Stimulated activated naive CD4-positive, alpha-beta T cell (primary cell): ENCODE results near the gene BRD3.

Experiments used
- DNase-seq, 6 experiments: peaks; one replicate each; lab custom pipeline; 2025; lab: John Stamatoyannopoulos, UW

The BRD3 gene

DNA sequence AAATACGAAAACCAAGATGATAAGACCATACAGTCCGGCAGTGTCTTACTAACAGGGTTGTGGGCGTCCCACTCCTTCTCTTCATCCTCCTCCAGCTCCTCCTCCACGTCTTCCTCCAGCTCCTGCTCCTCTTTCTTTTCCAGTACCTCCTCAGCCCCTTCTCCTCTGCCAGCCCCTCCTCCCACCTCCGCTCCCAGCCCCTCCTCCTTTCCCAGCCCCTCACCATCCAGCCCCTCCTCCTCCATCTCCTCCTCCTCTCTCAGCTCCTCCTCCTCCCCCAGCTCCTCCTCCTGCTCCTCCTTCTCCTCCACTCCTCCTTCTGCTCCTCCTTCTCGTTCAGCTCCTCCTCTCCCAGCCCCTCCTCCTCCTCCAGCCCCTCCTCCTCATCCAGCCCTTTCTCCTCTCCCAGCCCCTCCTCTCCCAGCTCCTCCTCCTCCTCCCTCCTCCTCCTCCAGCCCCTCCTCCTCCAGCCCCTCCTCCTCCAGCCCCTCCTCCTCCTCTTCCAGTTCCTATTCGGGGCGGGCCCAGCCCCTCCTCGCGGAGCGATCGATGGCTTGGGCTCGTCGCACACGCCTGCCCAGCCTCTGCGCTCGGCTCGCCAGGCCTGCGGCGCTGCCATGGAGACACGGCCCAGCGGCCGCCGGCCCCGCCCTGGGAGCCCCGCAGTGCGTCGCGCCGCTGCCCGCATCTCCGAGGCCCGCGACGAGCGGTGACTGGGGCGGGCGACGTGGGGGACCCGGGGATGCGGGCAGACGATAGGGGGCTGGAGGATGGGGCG lies 42.8 kb downstream of the BRD3 start, which contains the start of gene BRD3OS:
BRD3OS (plus strand) TSS at position 654 of the 778 bp plus-strand sequence. CDS start 1,267 bp downstream, outside the sequence.
- DNase-seq = peak; percentile 84 to 95 (median 92)

DNA sequence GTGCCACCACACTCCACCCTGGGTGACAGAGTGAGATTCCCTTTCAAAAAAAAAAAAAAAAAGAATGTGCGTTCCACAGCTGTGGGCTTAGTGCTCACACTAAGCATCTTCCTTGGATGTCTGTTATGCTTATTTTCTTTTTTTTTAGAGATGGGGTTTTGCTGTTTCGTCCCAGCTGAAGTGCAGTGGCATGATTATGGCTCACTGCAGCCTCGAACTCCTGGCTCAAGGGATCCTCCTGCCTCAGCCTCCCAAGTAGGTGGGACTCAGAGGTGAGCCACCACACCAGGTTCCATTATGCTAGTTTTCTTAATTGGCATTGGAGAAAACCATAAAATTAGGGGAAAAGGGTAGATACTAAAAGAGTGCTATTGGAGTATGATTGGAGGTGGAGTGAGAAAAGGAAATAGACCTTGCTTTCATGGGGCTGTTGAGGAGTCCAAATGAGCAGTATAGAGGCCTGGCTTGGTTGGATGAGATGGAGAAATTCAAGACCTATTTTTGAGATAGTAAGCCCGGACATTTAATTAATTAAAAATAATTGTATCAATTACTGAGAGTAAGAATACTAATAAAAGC lies 43.5 kb downstream of the BRD3 start:
- DNase-seq = no peak

DNA sequence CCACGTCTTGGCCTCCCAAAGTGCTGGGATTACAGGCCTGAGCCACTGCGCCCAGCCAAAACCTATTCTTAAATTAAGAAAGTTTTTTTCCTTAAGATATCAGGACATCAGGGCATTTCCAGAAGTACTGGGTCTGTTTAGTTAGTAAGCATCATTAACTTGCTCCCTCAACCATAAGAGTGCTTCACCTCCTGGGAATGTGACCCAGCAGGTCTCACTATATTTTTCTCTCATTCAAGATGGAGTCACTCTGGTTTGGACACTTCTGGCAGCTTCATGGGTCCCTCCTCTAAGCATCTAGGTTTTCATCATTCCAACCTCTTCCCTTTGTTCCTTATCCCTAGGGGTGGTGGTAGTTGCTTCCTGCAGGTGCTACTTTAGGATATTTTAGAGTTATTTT lies 52.9 kb downstream of the BRD3 start:
- DNase-seq = no peak

DNA sequence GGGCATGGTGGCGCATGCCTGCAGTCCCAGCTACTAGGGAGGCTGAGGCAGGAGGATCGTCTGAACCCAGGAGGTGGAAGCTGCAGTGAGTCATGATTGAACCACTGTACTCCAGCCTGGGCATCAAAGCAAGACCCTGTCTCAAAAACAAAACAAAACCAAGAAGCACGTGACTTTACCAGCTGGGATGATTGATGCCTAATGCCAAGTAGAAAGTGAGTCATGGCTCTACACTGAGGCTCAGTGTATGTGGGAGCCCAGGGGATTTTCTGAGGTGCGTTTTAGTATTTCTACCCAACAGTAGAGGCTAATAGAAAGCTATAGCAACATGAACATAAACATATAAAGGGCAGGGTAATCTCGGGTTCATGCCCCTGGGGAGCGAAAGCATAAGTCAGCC lies 56.4 kb downstream of the BRD3 start:
- DNase-seq = no peak

DNA sequence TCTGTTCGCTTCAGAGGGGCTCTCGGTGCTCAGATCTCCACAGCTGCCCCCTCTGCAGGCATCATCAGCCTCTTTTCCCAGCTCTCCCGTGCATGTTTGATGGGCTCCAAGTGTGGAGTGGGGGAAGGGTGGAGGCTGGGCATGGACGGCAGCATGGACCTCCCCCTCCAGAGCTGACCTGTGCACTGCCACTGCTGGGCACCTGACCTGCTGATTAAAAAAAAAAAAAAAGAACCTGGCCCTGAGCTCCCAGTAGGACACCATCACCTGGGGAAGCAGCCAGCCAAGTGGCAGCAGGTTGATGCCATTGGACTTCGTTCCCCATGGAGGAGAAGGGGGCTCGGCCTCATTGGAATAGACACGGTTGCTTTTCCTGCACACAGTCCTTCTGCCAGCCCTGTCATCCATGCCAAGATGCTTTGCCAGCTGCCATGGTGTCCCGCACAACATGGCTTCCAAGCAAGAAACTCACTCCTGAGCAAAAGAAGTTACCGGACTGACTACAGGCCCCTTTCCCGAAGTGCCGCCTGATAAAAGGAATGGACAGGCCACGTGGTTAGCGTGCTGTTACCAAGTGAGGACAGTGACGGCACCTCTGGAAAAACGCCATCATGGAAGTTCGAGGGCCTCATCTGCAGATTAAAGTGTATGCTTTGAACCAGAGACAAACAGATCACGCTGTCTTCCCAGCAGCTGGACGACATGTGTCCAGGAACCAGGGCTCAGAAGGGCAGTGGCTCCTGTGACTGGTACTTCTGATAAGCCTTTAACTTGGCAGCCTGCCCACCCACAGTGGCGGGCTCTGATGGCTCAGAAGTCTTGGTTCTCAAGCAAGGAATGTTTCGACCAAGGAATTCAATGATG lies 57.3 kb downstream of the BRD3 start:
- DNase-seq = no peak

DNA sequence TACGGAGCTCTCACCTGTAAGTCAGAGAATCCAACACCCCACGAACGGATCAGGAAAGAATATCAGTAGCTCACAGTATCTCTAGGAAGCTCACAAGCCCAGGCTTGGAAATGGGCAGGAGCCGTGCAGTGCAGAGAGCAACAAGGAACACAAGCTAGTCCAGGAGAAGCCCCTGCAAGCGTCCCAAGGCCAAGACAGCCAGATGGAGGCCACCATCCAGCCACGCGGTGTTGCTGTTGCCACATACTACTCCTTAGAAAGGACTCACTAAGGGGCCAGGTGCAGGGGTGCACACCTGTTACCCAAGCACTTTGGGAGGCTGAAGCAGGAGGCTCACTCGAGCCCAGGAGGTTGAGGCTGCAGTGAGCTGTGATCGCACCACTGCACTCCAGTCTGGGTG lies 60.3 kb downstream of the BRD3 start:
- DNase-seq = no peak

DNA sequence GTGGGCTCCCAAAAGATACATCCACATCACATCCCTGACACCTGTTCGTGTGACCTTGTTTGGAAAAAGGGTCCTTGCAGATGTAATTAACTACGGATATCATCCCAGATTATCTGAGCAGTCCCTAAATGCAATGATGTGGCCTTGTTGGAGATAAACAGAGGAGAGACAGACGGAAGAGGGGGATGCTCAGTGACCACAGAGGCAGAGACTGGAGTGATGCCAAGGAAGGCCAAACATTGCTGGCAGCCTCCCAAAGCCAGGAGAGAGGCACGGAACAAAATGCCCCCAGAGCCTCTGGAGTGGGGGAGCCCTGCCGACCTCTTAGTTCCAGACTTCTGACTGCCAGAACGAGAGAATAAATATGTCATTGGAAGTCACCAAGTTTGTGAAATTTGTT lies 60.7 kb downstream of the BRD3 start:
- no peak for DNase-seq

DNA sequence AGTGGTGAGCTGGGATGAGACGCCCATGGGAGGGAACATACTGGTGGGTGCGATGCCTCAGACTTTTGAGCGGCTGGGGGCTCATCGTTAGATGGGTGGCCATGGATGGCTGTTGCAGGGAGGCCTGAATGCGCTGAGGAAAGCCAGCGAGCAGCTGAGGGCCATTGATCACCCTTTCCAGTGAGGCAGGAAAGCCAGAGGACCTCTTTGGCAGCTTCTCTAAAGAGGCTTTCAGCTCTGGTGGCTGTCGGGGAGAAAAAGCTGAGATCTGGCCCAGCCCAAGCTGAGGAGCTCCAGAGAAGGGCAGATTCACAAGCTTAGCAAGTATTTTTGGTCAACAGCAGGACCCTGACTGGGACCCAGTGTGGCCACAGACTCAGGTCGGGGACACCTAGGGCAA lies 62.4 kb downstream of the BRD3 start:
- no peak for DNase-seq

DNA sequence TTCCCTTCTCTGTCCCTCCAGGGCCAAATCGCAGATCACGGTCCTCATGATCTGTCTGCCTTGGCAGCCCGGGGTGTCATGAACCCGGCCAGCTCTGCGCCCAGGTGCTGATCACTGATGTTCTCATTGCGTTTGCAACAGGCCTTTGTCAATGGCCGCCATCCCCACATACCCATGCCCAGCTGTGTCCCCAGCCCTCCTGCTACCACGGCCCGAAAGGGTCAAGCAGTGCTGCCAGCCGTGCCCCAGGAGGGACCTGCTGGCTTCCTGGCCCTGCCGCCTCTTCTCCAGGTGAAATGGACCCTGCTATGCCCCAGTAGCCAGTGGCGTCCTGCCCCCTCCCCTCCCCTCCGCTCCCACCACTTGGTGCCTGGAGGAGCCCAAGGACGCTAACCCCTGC lies 62.9 kb downstream of the BRD3 start:
- DNase-seq = no peak

DNA sequence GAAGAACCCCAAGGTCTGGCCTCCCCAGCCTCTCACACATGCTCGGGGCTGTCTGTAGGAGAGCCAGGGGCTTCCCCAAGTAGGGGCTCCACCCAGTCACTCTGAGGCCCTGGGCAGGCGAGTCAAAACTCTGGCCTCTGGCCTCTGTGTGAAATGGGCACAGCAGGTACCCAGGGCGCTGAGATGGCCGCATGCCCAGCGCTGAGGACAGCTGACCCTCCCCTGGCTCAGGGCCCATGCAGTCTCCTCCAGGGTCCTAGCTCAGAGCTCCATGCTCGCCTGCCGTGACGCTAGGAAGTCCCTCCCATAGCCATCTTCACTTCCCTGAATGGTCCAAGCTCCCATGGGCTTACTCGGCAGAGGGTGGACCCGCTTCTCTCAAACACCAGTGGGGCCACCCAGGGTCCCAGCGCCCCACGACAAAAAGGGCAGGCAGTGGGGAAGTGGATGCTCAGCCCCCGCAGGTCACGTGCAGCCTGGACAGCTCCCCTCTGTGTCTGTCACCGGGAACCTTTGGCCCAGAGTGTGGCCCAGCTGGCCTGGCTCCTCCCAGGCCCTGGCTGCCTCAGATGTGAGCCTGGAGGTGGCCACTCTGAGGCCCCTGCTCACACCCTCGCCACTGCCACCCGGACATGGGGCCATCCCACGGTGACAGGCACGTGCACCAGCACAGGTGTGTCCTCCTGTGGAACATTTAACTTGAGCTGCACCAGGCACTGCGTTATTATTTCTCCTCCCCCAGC lies 63.5 kb downstream of the BRD3 start:
- DNase-seq = no peak

DNA sequence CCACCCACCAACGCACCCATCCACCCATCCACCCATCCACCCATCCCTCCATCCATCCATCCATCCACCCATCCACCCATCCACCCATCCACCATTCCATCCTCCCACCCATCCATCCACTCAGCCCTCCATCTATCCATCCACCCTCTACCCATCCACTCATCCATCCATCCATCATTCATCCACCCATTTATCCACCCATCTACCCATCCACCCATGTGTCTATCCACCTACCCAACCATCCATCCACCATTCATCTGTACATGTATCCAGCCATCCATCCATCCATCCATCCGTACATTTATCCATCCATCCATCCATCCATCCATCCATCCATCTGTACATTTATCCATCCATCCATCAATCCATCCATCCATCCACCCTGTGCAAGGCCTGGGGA lies 64.6 kb downstream of the BRD3 start:
- no peak for DNase-seq

DNA sequence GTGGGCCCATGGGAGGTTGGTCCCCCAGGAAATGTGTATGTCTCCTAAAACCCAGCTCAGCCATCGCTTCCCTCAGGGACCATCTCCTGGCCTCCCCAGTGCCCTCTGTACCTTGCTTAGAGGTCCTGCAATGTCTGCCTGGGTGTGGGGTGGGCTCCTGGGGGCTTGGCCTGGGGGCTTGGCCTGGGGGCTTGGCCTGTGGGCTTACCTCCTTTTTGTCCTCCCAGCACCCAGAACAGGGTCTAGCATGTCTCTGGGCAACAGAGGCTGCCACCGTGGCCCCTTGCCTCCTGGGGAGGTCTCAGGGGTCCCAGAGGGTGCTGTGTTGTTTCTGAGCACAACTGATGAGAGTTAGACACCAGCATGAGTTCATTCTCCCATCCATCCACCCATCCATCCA lies 65.0 kb downstream of the BRD3 start:
- no peak for DNase-seq

DNA sequence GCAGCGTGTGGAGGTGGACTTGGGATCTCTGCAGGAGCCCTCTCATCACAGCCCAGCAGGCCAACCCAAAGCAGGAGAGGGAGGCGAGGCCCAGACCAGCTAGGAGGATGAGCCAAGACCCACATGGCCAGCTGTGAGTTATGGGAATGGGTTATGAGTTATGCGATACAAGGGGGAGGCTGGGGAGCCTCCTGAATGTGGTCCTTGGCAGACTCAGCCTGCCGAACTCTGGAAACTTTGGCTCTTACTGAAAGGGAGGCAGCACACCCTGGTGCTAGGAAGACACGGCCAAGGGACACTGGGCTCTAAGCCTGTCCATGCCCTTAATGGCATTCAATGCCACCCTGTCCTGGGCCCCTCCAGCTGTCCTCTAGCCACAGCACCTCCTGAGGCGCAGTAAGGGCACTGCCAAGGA lies 68.0 kb downstream of the BRD3 start:
- no peak for DNase-seq

DNA sequence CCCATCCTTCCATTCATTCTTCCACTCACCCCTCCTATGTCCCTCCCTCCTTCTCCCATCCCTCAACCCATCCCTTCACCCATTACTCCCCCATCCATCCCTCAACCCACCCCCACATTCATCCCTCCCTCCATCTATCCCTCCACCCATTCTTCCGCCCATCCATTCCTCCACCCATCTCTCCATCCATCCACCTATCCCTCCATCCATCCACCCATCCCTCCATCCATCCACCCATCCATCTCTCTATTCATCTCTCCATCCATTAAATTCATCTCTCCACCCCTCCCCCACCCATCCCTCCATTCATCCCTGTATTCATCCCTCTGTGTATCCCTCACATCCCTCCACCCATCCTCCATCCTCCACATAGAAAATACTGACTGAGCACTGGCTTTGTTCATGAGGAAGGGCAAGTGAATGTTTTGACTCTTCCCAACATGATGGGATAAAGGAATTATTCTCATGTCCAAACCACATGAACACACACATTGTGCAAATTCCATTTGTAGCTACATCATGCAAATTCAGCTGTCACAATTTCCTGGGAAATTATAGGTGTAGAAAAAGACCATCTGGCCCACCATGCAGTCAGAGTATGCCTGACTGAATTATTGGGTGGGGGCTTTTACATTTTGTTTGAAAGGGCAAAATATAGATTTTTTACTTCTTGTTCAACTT lies 68.8 kb downstream of the BRD3 start:
- DNase-seq = no peak

DNA sequence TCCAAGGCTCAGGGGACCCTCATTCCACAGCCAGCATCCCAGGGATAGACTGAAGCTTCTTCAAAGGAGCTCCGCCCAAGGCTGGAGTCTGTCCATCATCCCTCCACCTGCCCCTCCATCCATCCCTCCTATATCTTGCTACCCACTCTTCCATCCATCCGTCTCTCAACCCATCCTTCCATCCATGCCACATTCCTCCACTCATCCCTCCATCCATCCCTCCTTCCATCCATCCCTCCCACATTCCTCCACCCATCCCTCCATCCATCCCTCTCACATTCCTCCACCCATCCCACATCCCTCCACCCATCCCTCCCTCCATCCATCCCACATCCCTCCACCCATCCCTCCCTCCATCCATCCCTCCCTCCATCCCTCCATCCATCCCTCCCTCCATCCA lies 70.2 kb downstream of the BRD3 start:
- no peak for DNase-seq

DNA sequence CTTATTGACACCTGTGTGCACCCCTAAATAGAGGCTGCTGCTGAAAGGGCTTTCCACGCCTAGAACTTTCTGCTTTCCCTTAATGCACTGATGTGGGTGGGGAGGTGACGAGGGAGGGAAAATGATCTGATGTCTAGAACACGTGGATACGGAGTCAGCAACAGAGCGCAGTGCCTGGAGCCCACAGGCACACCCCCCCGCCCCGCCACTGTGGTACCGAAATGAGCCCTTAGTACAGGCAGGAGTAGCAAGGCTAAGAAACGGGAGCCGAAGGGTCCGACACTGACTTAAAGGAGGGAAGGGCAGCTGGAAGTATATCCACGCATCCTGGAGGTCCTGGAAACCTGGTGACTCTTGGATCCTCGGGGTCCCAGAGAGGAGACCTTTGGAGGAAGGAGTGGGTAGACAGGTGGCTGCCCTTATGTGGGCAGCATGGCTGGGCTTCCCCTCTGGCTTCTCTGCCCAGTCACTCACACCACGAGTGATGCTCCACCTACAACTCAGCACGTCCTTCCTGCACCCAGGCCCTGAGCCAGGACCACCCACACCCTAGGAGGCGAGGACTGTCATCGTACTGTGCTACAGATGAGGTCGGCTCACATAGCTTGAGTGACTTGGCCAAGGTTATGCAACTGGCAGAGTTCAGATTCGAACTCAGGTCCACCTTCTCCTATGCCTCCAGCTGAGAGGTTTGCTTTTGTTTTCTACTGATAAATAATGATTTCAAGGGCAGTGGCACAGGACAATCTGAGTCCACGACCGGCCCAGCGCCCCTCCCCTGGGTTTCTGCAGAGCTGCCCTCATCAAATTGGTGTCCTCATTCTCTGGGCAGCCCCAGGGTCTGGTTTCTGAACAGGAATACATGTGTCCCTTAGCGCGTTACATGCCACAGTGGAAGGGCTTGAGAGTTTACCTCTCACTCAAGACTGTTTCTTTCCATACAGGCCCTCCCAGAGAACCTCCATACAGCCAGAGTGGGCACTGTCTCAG lies 71.0 kb downstream of the BRD3 start:
- no peak for DNase-seq

DNA sequence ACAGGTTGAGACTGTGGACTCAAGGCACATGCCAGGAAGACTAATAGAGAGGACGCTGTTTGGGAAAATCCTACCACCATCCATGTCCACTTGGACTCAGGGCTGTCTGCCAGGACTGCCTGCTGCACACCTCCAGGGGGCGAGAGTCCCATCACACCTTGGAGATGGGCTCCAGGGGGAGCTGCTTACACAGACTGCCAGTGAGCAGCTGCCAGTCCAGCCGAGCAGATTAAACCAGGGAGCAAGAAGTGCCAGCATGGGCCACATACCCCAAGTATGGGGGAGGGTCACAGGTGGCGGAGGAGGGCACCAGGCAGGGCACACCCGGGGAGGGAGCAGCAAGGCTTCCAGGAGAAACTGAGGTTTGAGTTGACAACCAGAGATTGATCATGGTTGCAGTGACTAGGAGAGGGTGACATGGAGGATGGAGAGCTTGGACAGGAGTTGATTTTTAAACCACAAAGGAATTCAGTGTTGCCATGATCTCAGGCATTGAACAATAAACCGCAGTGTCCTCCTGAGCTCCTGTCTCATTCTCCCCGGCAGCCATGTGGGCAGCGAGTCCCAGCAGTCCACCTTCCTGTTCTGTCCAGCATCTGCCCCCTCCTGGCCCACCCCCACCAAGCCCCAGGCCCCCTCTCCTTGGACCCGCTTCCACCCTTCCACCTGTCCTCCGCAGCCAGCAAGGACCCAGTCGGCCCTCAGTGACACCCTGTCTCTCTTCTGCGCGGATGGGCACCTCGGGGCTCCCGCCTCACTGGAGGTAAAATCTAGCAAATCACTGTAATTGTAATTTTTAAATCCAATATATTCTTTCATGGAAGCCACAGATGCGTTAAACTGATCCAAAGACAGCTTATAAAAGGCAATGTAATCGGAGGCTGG lies 72.6 kb downstream of the BRD3 start:
- DNase-seq = no peak

DNA sequence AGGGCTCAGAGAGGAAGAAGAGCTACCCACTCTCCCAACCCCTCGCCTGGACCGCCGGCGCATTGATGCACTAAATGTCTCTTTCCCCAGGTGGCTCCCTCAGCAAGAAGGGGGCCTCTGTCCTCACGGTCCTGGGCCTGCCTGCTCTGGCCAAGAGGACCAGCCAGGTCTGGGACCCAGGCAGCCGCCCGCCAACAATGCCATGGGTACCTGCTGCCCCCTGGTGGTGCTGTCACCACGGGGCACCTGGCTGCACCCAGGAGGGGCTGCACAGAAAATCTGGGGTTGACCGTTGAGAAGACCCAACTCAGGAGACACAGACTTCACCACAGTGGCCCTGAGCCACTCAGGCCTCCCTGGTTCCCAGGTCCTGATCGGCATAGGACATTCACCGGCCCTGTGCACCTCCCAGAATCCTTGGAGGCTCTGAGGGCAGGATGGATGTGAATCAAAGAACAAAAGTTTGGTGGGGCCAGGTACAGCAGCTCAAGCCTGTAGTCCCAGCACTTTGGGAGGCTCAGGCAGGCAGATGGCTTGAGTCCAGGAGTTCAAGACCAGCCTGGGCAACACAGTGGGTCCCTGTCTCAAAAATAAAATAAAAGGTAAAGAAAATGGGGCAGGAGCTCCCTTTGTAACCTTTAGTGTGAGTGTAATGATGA lies 73.3 kb downstream of the BRD3 start:
- peak; percentile 23 to 73 (median 64) for DNase-seq
